Fibroblast of the aortic adventitia (primary cell): ENCODE results near the gene SOSTDC1. TPM values are rescaled to one million over a fixed set of nuclear protein-coding genes. Genes with fewer than 3 reads are reported as not detected.
"Not testable (repeated sequence)": the region's sequence is repeated elsewhere in the genome, so short reads cannot be mapped to it uniquely, and the experiment has no call there.

ENCODE experiments used
- DNase-seq: peaks from one replicate; pipeline ENCODE4 v3.0.0-alpha.2; 2010; ENCODE audit warnings: low read depth
- H3K4me3 ChIP-seq: 2 replicates; pipeline ENCODE4 v1.5.1; 2011; ENCODE audit warnings: low read depth, mild to moderate bottlenecking, control low read depth, low read length, moderate library complexity
- CTCF ChIP-seq: IDR thresholded peaks from 2 replicates; pipeline ENCODE4 v1.5.1; 2011; ENCODE audit warnings: mild to moderate bottlenecking, low read length, control low read depth, inconsistent platforms; ENCODE audit not compliant: insufficient read depth
- total RNA-seq: library from RNA; depleted of rRNA; stranded (reverse); fragments of >200 nt; gene quantifications from 2 replicates; pipeline ENCODE4 v1.2.3, GENCODE V29; 2012; ENCODE audit warnings: low replicate concordance

The SOSTDC1 gene
- total RNA-seq, 1 donor: 0.36 TPM

DNA sequence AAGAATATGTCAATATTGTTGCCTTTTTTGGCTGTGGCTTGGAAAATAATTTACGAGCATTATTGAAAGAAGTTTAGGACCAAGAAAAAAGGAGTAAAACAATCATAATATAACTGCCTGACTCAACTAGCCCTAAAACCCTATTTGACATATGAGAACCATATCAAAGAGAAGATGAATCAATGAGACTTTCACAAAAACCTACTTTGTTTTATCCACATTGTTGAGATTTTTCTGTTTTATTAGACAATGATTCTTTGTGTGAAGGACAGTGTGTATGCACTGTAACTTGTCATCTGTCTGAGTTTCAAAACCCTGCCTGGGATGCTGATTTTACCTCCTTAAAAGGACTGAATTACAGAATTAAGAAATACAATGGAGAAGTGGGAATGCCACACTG lies 19.0 kb downstream of the SOSTDC1 start:
- no peak overlapping the region for H3K4me3 ChIP-seq
- DNase-seq: no peak
- TF ChIP-seq CTCF: no peak

DNA sequence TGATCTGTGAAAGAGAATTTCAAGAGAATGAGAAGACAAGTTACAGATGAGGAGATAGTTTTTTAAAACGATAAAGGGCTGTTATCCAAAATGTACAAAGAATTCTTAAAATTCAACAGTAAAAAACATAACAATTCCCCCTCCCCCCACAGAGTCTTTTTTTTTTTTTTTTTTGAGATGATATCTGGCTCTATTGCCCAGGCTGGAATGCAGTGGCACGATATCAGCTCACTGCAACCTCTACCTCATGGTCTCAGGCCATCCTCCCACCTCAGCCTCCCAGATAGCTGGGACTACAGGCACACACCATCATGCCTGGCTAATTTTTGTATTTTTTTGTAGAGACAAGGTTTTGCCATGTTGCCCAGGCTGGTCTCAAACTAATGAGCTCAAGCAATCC lies 21.7 kb downstream of the SOSTDC1 start:
- not testable (repeated sequence) for DNase-seq, H3K4me3 ChIP-seq

- no peak for TF ChIP-seq CTCF
- no peak overlapping the region for H3K4me3 ChIP-seq
- DNase-seq: no peak
These were observed 26.6 kb downstream of the SOSTDC1 start for GRCh38 chr7:16438988-16439387.

DNA sequence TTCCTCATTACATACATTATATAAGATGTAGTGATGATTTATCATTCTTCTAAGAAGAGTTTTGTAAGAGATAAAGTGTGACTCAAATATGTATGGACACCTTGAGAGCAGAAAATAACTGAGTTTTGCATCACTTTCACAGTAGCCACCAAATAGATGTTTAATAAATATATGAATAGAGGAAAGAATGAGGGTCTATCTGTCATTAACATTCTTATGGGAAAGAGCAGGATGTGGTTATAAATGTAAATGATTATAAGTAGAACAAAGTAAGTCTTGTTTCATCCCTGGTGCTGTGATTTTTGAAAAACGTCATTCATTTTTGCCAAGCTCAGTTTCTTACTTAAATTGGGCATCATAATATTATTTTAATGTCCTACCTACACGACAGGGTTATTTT lies 29.2 kb downstream of the SOSTDC1 start:
- no peak for TF ChIP-seq CTCF
- no peak overlapping the region for H3K4me3 ChIP-seq
- DNase-seq: no peak

DNA sequence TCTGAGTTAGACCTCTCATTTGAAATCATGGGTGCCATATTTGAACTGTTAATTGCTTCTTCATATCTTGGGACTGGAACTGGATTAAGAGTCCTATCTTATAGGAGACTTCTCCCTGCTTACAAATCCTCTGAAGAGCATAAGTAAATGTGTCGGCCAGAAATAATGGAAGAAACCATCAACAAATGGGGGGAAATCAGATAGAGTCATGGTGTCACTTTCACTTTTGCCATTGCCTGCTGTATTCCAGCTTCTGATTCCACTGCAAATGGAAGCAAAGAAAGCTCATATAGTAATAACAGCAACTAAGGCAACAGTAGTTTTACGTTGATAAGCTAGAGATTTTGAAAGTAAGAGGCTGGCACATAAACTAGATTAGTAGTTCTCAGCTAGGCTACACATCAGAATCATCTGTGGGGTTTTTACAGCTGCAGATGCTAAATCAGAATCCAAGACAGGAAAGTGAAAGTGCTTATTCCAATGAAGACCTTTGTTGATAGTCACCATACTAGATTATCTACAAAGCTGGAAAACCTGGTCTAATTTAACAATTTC lies 31.9 kb downstream of the SOSTDC1 start:
- TF ChIP-seq CTCF: no peak
- H3K4me3 ChIP-seq: no peak overlapping the region

GRCh38 chr7:16432425-16432731 lies 33.2 kb downstream of the SOSTDC1 start:
- no peak overlapping the region for H3K4me3 ChIP-seq
- TF ChIP-seq CTCF: no peak
- DNase-seq: no peak

More for the DNA sequence above, 31.9 kb downstream of the SOSTDC1 start:
- DNase-seq: peak; percentile 37

DNA sequence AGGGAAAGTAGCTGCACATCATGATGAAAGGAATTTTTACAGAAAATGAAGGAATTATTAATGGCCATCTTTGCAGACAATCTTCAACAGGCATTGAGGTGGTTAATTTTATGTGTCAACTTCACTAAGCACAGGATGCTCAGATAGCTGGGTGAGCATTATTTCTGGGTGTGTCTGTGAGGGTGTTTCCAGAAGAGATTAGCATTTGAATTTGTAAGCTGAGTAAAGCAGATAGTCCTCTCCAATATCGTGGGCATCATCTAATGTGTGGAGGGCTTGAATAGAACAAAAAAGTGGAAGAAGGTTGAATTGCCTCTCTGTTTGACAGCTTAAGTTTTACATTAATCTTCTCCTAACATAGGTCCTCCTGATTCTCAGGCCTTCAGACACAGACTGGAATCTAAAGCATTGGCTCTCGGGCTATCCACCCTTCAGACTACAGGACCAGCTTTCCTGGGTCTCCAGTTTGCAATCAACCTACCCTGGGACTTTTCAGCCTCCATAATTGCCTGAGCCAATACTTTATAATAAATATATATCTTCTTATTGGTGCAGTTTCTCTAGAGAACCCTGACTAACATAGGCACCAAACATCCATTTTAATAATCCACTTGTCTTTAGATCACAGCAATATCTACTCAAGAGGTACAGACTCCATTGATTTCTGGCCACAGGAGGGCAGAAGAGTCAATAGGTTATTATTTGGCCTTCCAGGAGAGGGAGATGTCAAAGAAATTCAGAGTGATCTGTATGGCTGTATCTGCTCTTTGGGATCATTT lies 33.7 kb downstream of the SOSTDC1 start:
- peak; percentile 38 for DNase-seq
- H3K4me3 ChIP-seq: no peak overlapping the region
- TF ChIP-seq CTCF: peak; percentile 37
